ENCODE data around the gene PCDHGA10.
A peak's percentile ranks its signal among the peaks of the same experiment; 100 is the strongest.
"Not testable (repeated sequence)": the region's sequence is repeated elsewhere in the genome, so short reads cannot be mapped to it uniquely, and the experiment has no call there.

Gene PCDHGA10

GRCh38 chr5:141431286-141431685 lies 18.5 kb downstream of the PCDHGA10 start:
- peak overlapping the region; percentile 70 for H3K4me3 ChIP-seq (replicated peaks; ENCODE audit: low read depth, low read length)
- TF ChIP-seq CTCF (IDR thresholded peaks at IDR 0.05; ENCODE audit: insufficient read depth, low read length, poor library complexity, severe bottlenecking) = no peak
- H3K36me3 ChIP-seq (ENCODE audit: control insufficient read depth, insufficient read depth, low read length) = peaks cover 1% of the 10 kb centered on the region
- DNase-seq (ENCODE audit: extremely low read depth, insufficient read length) = peak; percentile 80
- no peaks in the 10 kb centered on the region for H3K27me3 ChIP-seq (replicated peaks; ENCODE audit: control insufficient read depth, insufficient read depth, low read length)

GRCh38 chr5:141432308-141432707 lies 19.5 kb downstream of the PCDHGA10 start:
- not testable (repeated sequence) for H3K36me3 ChIP-seq (ENCODE audit: control insufficient read depth, insufficient read depth, low read length); DNase-seq (ENCODE audit: extremely low read depth, insufficient read length); H3K27me3 ChIP-seq (replicated peaks; ENCODE audit: control insufficient read depth, insufficient read depth, low read length)
- H3K4me3 ChIP-seq (replicated peaks; ENCODE audit: low read depth, low read length) = peak overlapping the region; percentile 27

- H3K36me3 ChIP-seq (ENCODE audit: control insufficient read depth, insufficient read depth, low read length); H3K27me3 ChIP-seq (replicated peaks; ENCODE audit: control insufficient read depth, insufficient read depth, low read length); H3K4me3 ChIP-seq (replicated peaks; ENCODE audit: low read depth, low read length): not testable (repeated sequence)
- DNase-seq (ENCODE audit: extremely low read depth, insufficient read length) = peak; percentile 24
Observed at GRCh38 chr5:141432726-141433125, 19.9 kb downstream of the PCDHGA10 start.

- H3K36me3 ChIP-seq (ENCODE audit: control insufficient read depth, insufficient read depth, low read length) = no peaks in the 10 kb centered on the region
- TF ChIP-seq CTCF (IDR thresholded peaks at IDR 0.05; ENCODE audit: insufficient read depth, low read length, poor library complexity, severe bottlenecking) = no peak
- H3K4me3 ChIP-seq (replicated peaks; ENCODE audit: low read depth, low read length) = no peak overlapping the region
- no peak for DNase-seq (ENCODE audit: extremely low read depth, insufficient read length)
- no peaks in the 10 kb centered on the region for H3K27me3 ChIP-seq (replicated peaks; ENCODE audit: control insufficient read depth, insufficient read depth, low read length)
Observed at GRCh38 chr5:141434006-141434405, 21.2 kb downstream of the PCDHGA10 start.

GRCh38 chr5:141437221-141437620 lies 24.4 kb downstream of the PCDHGA10 start:
- TF ChIP-seq CTCF (IDR thresholded peaks at IDR 0.05; ENCODE audit: insufficient read depth, low read length, poor library complexity, severe bottlenecking) = no peak
- DNase-seq (ENCODE audit: extremely low read depth, insufficient read length) = no peak
- H3K36me3 ChIP-seq (ENCODE audit: control insufficient read depth, insufficient read depth, low read length) = no peaks in the 10 kb centered on the region
- H3K4me3 ChIP-seq (replicated peaks; ENCODE audit: low read depth, low read length) = no peak overlapping the region
- H3K27me3 ChIP-seq (replicated peaks; ENCODE audit: control insufficient read depth, insufficient read depth, low read length) = no peaks in the 10 kb centered on the region

- DNase-seq (ENCODE audit: extremely low read depth, insufficient read length) = no peak
- Histone ChIP-seq H3K27me3 (replicated peaks; ENCODE audit: control insufficient read depth, insufficient read depth, low read length) (no peaks in the 10 kb centered on the region), H3K4me3 (replicated peaks; ENCODE audit: low read depth, low read length) (no peak overlapping the region), H3K36me3 (ENCODE audit: control insufficient read depth, insufficient read depth, low read length) (no peaks in the 10 kb centered on the region)
- TF ChIP-seq CTCF (IDR thresholded peaks at IDR 0.05; ENCODE audit: insufficient read depth, low read length, poor library complexity, severe bottlenecking) = no peak
Observed at GRCh38 chr5:141439411-141440141, 26.8 kb downstream of the PCDHGA10 start.

- Histone ChIP-seq H3K36me3 (ENCODE audit: control insufficient read depth, insufficient read depth, low read length) (no peaks in the 10 kb centered on the region), H3K27me3 (replicated peaks; ENCODE audit: control insufficient read depth, insufficient read depth, low read length) (no peaks in the 10 kb centered on the region), H3K4me3 (replicated peaks; ENCODE audit: low read depth, low read length) (no peak overlapping the region)
- TF ChIP-seq CTCF (IDR thresholded peaks at IDR 0.05; ENCODE audit: insufficient read depth, low read length, poor library complexity, severe bottlenecking) = no peak
- DNase-seq (ENCODE audit: extremely low read depth, insufficient read length) = no peak
Observed at GRCh38 chr5:141440341-141440740, 27.6 kb downstream of the PCDHGA10 start.

Data from GM06990 (cell line).